Measurements from ENCODE around the gene KRTAP4-9.
A peak's percentile ranks its signal among the peaks of the same experiment; 100 is the strongest.
"Not testable (repeated sequence)": the region's sequence is repeated elsewhere in the genome, so short reads cannot be mapped to it uniquely, and the experiment has no call there.

The KRTAP4-9 gene

DNA sequence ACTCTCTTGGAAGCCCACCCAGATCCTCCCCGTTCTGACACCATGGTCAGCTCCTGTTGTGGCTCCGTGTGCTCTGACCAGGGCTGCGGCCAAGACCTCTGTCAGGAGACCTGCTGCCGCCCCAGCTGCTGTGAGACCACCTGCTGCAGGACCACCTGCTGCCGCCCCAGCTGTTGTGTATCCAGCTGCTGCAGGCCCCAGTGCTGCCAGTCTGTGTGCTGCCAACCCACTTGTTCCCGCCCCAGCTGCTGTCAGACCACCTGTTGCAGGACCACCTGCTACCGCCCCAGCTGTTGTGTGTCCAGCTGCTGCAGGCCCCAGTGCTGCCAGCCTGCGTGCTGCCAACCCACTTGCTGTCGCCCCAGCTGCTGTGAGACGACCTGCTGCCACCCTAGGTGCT lies at the start of gene KRTAP4-9:
KRTAP4-9 (plus strand) TSS at position 43 of the 400 bp plus-strand sequence; CDS start at position 43, 0 bp downstream.
- DNase-seq, result not testable (repeated sequence)

DNA sequence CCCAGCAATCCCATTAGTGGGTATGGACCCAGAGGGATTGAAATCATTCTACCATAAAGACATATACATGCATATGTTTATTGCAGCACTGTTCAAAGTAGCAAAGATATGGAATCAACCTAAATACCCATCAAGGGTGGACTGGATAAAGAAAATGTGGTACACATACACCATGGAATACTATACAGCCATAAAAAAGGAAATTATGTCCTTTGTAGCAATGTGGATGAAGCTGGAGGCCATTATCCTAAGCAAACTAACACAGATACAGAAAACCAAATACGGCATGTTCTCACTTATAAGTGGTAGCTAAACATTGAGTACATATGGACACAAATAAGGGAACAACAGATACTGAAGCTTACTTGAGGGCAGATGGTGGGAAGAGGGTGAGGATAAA lies 47.6 kb upstream of the KRTAP4-9 start:
- no peak for DNase-seq

DNA sequence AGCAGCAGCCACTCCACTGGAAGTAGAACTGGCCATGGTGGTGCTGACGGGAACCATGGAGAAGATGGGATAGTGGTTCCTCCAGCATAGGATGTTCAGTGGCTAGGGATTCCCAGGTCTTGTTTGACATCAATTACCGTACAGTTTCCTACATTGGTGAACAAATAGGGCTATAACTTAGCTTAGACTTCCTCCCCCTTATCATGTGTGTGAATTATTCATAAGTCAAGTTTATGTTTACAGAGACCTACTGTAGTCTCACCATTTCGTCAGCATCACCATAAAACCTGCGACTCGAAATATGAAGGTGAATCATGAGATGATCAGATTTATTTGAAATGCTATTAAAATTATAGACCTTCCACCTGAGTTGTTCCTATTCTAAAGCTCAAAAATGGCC lies 46.4 kb upstream of the KRTAP4-9 start:
- DNase-seq, result no peak

DNA sequence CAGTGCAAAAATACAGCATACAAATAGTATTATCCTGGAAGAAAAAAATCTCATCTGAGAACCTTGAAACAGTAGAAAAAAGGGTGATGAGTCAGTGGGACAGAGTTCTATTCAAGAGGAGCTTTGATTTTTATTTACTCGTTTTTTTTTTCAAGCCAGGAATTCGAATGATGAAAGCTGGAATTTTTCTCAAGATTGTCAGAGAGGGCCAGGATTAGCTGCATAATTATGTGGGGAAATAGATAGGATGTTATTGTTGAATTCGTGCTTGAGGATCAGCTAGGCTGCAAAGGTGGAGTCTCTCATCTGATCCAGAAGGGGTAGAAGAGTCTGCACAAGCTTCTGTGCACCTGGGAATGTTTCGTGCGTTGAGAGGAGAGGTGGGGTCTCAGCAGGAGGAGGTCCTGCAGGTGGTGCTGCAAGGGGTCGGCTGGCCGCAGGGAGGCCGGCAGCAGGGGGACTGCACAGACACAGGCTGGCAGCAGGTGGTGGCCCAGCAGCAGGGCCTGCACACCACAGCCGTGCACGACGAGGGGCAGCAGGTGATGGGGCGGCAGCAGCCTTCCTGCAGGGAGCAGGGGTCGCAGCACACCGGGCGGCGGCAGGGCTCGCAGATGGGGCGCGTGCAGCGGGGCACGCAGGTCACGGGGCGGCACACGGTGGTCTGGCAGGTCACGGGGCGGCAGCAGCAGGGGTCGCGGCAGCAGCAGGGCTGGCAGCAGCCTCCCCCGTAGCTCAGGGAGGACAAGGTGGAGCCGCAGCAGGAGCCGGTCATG lies 45.7 kb upstream of the KRTAP4-9 start:
- not testable (repeated sequence) for DNase-seq

DNA sequence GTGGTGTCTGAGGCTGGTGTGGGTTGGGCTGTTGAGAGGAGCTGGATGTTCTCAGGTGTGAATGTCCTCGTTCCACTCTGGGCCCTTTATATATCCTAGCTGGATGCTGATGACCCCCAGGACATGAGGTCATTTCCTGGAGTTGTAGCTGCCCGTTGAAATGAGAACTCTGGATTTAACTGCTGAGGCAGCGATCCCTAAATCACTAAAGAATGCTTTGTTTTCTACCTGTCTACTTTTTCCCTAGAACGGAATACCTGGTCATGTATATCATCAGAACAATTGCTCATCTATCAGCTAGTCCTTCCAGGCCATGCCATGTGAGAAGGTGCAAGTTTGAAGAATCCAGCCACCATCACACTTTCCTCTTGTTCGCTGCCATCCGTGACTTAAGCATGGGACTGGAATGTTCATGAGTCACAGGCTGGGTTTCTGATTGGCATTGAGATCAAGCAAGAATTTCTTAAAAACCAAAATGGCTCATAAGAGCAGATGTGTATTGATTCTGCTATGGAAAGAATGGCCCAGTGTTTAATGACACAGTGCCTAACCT lies 45.1 kb upstream of the KRTAP4-9 start, which contains the start of gene KRTAP2-3:
KRTAP2-3 (minus strand) TSS at position 63 of the 553 bp plus-strand sequence. CDS start 64 bp downstream, outside the sequence.
- DNase-seq, result no peak

DNA sequence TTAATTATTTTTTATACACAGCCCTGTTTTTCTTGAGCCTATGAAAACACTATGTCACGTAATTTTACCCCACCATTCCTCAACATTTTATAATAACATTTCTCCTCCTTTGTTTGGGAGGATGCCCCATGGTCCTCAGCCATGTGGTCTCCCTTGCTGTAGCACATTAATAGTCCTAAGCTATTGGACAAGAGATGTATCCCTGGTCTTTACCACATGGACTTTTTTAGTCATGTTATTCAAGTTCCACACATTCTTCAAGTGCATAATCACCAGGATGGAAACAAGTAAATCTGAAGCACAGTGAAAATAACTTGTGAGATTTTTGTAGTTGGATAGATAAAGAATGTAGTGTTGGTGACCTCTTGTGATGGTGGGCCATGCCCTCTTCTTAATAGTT lies 43.2 kb upstream of the KRTAP4-9 start:
- no peak for DNase-seq

DNA sequence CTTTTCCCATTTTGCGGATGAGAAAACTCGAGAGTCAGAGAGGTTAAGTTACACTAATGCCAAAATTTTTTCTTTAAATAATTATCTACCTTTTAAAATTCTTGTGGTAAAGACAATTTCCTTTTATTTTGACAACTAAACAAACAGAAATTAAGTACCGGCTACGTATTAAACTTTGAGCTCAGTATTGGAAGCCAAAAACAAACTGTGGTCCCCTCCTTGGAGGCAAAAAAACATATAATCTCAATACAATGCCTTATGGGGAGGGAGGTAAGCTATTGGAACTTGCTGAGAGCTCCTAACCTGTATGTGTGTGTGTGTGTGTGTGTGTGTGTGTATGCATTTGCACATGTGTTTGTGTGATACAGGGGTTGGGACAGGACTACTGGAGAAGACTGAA lies 41.7 kb upstream of the KRTAP4-9 start:
- no peak for DNase-seq

DNA sequence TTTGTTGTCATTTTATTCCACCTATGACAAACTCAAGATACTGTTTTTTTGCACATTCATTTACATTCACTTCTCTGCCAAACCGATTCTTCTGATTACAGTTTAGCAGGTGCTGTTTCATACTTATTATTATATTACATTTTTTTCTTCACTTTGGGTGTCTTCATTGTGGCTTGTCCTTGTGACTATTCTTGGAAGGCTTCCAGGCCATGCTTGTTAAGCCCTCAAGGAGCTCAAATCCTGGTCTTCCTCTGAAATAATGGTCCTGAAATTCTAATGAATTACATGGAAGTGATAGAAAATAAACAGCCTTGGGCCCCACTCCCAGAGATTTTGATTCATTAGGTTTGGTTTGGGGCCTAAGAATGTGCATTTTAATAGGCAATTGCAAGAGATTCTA lies 40.9 kb upstream of the KRTAP4-9 start:
- no peak for DNase-seq

DNA sequence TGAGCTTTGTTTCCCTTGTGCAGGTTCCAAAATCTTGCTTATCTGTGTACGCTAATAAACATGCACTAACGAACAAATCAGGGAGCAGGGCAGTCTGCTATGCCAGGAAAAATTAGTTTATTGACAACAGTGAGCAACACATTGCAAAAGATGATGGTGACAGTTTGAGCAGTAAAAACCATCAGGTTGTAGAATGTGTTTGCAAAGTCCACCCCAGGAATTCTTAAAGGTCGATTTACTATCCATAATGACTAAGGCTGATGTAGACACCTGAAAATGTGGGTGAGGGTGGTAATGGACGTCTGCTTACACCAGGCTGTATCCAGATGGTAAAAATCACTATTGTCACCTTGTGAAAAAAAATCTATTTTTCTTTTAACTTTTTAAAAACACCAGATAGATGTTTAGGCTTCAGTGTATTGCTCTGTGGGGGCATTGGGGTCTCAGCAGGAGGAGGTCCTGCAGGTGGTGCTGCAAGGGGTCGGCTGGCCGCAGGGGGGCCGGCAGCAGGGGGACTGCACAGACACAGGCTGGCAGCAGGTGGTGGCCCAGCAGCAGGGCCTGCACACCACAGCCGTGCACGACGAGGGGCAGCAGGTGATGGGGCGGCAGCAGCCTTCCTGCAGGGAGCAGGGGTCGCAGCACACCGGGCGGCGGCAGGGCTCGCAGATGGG lies 40.0 kb upstream of the KRTAP4-9 start:
- DNase-seq, result not testable (repeated sequence)

DNA sequence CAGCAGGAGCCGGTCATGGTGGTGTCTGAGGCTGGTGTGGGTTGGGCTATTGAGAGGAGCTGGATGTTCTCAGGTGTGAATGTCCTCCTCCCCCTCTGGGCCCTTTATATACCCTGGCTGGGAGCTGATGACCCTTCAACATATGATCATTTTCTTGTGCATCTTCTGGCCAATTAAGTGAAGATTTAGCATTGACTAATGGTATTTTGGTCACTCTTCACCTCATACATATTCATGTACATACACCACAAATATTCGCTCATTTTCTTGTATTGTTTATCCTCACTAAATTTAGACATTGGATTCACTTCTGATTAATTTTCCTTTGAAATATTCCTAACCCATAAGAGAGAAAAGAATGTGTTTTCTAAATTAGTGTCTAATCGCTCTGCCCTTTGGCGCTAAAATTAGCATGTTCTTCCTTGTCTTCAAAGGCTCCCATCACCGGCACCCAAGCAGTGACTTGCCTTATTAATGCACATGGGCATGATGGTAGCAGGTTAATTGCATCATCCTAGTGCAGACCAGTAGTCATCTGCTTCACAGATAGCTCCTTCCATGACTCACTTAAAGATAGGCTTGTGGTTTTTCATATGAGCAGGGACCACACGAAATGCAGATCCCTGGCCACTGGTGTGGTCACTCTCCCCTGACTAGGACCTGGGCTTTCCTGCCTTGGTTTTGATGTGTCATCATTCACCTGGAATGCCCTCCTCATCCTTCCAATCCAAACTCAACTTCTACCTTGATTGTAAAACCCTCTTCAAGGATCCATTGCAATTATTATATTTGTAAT lies 39.2 kb upstream of the KRTAP4-9 start, which contains the start of gene KRTAP2-4:
KRTAP2-4 (minus strand) TSS at position 51 of the 796 bp plus-strand sequence; CDS start at position 17, 34 bp downstream.
- no peak for DNase-seq

DNA sequence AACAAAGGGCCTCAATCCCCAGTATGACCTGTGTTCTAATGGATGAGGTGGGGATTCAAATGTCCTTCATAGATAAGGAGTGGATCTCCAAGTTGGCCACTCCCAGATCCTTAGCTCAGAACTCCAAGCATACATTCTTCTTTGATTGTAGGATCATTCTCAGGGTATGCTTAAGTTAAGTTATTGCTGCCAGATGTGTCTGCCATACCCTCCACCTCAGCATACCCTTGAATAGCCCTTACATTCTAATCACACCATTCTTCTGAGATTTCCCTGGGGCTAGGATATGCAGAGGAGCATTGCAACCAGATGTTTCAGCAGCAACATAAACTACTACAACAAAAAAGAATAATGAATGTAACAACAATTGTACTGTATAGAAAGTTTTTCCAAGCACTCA lies 37.9 kb upstream of the KRTAP4-9 start:
- no peak for DNase-seq

DNA sequence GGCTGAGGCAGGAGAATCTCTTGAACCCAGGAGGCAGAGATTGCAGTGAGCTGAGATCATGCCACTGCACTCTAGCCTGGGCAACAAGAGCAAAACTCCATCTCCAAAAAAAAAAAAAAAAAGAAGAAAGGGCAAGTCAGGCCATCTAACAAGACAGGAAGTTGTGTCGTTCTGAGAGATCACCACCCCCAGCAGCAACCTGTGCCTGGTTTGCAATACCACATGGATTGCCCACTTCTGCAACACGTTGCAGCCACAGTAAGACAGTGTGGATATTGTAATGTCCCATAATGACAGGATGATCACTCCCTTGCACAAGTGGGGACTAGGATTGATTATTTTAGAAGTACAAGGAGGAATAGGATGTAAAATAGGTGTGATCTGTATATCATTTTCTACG lies 36.2 kb upstream of the KRTAP4-9 start:
- DNase-seq, result no peak

DNA sequence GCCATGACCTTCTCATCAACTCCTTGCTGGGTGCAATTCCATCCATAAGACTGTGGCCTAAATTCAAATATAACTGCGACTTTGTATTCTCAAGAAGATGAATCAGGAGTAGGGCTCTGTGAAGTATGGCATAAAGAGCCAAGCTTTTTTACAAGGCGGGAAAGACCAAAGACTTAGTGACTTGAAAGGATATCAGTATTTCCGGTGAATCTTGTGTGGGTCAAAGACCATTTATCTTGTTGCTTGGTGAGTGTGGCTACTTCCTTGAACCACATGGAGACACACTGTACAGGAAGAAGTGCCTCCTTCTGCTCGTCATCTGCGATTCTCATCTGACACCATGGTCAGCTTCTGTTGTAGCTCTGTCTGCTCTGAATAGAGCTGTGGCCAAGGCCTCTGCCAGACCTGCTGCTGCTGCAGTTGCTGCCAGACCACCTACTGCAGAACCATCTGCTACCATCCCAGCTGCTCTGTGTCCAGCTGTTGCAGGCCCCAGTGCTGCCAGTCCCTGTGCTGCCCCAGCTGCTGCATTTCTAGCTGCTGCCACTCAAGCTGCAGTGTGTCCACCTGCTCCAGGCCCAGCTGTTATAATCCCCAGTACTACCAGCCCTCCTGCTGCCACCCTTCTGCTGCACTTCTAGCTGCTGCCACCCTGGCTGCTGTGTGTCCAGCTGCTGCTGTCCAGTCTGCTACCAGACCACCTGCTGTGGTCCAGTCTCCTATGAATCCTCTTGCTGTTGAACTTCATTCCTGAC lies 33.4 kb upstream of the KRTAP4-9 start:
- DNase-seq, result peak in 1 of 2 experiments; percentile 14

DNA sequence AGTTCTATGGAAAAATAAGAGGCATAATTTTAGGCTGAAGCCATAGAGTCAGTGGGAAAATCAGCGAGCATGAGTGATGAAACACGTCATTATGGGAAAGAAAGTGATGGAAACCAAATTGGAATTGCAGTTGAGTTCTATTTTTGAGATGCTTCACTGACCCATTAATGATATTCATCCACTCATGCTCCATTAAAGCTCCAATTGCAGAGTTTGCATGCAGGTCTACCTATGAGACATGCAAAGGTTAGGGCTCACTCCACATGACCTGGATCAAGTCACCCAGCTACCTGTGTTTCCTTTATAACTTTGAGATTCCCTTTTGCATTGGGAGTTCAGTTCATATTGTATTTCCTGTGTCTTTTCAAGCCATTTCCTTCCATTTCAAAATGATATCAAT lies 31.5 kb upstream of the KRTAP4-9 start:
- DNase-seq, result no peak

DNA sequence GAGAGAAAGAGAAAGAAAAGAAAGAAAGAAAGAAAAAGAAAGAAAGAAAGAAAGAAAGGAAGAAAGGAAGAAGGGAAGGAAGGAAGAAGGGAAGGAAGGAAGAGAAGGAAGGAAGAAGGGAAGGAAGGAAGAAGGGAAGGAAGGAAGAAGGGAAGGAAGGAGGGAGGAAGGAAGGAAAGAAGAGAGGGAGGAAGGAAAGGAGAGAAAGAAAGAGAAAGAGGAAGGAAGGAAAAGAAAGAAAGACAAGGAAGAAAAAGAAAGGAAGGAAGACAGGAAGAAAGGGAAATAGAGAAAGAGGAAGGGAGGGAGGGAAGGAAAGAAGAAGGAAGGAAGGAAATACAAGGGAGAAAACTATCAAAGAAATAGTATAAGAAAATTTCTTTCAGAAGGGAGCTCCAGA lies 28.4 kb upstream of the KRTAP4-9 start:
- DNase-seq, result no peak

DNA sequence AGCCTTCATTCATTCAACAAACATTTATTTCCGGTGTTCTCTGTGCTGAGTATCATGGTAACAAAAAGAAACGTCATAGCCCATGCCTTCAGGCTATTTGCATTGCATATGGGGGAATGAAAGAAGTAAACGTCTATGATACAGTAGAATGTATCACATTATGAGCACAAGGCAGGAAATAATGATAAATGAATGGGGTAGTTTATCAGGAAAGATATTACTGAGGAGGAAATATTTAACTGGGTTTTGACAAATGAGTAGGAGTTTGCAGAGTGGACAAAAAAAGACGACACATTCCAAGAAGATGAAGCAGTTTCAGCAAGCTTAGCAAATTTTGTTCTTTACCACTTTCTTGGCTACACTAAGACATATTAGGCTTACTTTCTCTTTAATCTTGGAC lies 22.6 kb upstream of the KRTAP4-9 start:
- DNase-seq, result no peak

DNA sequence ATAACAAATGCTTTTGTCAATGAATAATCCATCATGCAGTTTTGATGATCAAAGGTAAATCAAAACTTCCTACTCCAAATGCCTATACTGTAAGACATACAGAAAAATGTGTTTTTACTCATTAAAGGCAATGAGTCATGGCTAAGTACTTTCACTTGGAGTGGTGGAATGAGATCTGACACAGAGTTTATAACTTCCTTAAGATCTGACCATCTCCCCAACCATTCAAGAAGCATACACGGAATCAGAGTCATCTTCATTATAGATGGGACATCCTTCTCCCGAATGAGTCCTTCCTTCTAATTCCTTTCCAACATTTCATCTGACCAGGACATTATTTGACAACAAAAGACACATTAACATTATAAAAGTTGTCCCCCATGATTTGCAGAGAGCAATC lies 21.8 kb upstream of the KRTAP4-9 start:
- not testable (repeated sequence) for DNase-seq

DNA sequence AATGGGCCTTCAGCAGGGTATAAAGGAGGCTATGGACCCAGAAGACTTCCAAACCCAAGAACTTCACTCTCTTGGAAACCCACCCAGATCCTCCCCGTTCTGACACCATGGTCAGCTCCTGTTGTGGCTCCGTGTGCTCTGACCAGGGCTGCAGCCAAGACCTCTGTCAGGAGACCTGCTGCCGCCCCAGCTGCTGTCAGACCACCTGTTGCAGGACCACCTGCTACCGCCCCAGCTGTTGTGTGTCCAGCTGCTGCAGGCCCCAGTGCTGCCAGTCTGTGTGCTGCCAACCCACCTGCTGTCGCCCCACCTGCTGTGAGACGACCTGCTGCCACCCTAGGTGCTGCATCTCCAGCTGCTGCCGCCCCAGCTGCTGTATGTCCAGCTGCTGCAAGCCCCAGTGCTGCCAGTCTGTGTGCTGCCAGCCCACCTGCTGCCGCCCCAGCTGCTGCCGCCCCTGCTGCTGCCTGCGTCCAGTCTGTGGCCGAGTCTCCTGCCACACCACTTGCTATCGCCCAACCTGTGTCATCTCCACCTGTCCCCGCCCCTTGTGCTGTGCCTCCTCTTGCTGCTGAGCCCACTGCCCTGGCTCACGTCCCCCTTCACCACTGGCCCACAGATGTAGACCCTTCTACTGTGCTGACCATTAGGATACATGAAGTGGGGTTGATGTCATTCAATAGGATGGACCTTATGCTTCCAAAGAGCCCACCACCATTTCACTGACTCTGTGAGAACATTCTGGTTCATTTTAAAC lies 20.9 kb upstream of the KRTAP4-9 start, which contains the start of gene KRTAP4-7:
KRTAP4-7 (plus strand) TSS at position 51 of the 757 bp plus-strand sequence; CDS start at position 108, 57 bp downstream.
- DNase-seq, result not testable (repeated sequence)

DNA sequence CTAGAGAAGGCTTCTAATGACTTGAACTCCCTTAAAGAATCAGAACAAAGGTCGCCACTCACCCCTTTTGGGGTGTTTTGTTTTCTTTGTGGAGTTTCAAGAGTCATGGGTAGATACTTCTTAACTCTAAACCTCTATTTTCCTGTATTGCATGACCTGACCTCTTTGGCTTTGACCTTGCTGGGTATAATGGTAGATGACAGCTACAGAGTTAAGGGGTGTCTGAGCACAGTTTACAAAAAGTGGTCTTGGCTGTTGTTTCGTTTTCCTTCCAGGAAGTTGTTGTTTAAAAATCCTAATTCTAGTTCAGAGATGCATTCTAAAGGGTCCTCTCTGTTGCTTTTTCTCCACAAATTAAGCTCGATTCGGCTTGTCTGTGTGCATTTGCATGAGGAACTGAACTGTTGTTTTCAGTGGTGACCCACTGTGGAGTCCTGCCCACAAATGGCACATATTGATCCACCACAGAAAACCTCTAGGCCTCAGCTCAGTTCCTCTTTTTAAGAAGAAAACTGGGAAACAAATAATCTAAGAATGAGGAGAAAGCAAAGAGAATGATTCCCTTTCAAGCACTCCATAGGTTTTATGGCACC lies 16.3 kb upstream of the KRTAP4-9 start:
- DNase-seq, result not testable (repeated sequence)

DNA sequence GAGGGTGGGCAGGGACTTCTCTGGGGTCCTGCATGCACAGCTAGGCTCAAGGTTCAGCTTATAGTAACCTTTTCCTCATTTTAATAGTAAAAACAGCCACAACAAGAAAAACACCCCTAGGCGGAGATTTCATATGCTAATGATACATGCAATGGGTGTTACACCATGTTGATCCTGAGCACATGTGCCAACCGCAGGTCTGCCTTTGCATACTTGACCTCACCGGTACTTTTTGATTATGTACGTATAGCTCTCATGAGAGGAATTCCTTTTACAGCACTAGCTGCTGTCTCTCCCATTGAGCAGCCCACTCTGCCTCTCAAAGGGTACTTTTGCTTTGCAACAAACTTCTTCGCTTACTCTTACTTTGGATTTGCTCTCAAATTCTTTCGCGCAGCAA lies 9.1 kb upstream of the KRTAP4-9 start:
- DNase-seq, result no peak

DNA sequence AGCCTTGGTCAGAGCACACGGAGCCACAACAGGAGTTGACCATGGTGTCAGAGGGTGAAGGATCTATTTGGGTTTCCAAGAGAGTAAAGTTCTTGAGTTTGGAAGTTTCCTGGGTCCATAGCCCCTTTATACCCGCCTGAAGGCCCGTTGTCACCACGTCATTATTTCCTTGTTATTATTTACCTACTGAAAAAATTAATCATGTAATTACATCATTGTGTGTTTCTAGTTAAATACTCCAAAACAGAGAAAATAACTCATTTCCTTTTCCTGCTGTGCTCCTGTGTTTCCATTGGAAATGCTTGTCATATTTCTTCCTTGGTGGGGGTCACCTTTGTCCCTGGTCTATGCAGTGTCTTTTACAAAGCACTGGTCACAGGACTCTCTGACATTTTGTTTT lies 7.1 kb upstream of the KRTAP4-9 start, which contains the start of gene KRTAP4-8:
KRTAP4-8 (minus strand) TSS at position 101 of the 400 bp plus-strand sequence; CDS start at position 43, 58 bp downstream.
- DNase-seq, result no peak

Measured in NCI-H2081 (cell line).